ENCODE measurements around the gene USP30.
A peak's percentile ranks its signal among the peaks of the same experiment; 100 is the strongest.
"Not testable (repeated sequence)": the region's sequence is repeated elsewhere in the genome, so short reads cannot be mapped to it uniquely, and the experiment has no call there.

Gene USP30

DNA sequence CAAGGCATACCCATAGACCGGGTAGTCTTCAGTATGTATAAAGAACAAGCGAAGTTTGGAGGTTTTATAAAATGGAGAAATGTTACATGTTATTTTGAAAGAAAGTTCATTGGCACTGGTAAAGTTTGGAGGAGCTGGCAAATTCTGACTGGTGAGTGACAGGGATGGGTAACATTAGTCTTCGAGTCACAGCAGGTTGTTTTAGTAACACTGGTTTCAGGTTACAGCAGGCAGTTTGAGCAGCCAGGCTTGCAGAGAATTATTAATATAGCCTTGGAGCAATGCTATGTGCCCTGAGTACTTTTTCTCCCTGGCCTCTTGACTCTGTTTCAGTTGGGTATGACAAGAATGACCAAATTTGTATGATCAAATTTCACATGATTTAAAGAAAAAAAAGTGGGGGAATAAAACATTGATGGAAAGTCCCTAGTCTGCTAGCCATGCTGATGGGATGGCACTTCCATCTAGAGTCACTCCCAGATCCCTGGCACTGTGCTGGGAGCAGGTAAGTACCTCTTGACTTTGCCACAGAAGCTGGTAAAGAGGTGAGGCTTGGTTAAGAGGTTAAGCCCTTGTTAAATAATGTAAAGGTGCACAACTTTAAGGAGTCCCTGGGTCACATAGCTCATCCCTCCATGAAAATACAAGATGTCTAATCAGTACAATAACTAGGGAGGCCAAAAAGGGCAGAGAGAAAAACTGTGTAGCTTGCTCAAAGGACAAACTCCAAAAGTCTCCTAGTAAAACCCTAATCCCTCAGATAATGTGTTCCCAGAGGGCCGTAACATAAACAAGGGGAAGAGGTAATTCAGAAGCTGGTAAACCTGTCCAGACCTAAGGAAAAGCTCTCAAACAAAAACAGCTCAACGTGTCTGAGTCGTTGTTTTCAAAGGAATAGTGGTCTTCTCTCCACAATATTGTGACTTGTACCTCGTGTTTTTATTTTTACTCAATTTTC, 18.9 kb upstream of the USP30 start:
- TF ChIP-seq, protein P1, sequence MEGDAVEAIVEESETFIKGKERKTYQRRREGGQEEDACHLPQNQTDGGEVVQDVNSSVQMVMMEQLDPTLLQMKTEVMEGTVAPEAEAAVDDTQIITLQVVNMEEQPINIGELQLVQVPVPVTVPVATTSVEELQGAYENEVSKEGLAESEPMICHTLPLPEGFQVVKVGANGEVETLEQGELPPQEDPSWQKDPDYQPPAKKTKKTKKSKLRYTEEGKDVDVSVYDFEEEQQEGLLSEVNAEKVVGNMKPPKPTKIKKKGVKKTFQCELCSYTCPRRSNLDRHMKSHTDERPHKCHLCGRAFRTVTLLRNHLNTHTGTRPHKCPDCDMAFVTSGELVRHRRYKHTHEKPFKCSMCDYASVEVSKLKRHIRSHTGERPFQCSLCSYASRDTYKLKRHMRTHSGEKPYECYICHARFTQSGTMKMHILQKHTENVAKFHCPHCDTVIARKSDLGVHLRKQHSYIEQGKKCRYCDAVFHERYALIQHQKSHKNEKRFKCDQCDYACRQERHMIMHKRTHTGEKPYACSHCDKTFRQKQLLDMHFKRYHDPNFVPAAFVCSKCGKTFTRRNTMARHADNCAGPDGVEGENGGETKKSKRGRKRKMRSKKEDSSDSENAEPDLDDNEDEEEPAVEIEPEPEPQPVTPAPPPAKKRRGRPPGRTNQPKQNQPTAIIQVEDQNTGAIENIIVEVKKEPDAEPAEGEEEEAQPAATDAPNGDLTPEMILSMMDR (IDR thresholded peaks at IDR 0.05; ENCODE audit: control insufficient read depth, extremely low read depth, insufficient read depth) = no peak
- H3K4me3 ChIP-seq (ENCODE audit: low read depth, low read length) = no peak overlapping the region
- no peak for DNase-seq (ENCODE audit: low read depth)

DNA sequence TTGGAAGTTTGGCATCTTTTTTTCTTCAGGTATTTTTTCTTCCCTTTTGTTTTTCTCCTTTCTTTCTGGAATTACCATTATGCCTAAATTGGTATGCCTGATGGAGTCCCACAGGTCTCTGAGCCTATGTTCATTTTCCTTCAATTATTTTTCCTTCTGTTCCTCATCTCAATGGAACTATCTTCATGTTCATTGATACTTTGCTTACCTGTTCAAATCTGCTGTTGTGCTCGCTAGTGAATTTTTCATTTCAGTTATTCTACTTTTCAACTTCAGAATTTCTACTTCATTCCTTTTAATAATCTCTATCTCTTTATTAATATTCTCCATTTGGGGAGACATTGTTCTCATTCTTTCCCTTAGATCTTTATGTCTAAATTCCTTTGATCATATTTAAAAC, 15.4 kb upstream of the USP30 start:
- no peak overlapping the region for H3K4me3 ChIP-seq (ENCODE audit: low read depth, low read length)
- TF ChIP-seq, protein P1 (IDR thresholded peaks at IDR 0.05; ENCODE audit: control insufficient read depth, extremely low read depth, insufficient read depth) = no peak
- DNase-seq (ENCODE audit: low read depth) = no peak

GRCh38 chr12:109044241-109044640, 8.1 kb upstream of the USP30 start:
- DNase-seq (ENCODE audit: low read depth) = no peak
- H3K4me3 ChIP-seq (ENCODE audit: low read depth, low read length) = no peak overlapping the region
- TF ChIP-seq, protein P1 (IDR thresholded peaks at IDR 0.05; ENCODE audit: control insufficient read depth, extremely low read depth, insufficient read depth) = no peak

- TF ChIP-seq, protein P1 (IDR thresholded peaks at IDR 0.05; ENCODE audit: control insufficient read depth, extremely low read depth, insufficient read depth) = no peak
- DNase-seq (ENCODE audit: low read depth) = no peak
- H3K4me3 ChIP-seq (ENCODE audit: low read depth, low read length) = no peak overlapping the region
Observed at GRCh38 chr12:109047081-109047805, 5.1 kb upstream of the USP30 start.

GRCh38 chr12:109048706-109049105, 3.7 kb upstream of the USP30 start:
- DNase-seq (ENCODE audit: low read depth) = not testable (repeated sequence)

GRCh38 chr12:109049794-109050193, 2.6 kb upstream of the USP30 start:
- not testable (repeated sequence) for H3K4me3 ChIP-seq (ENCODE audit: low read depth, low read length); DNase-seq (ENCODE audit: low read depth)

More at GRCh38 chr12:109048706-109049105, 3.7 kb upstream of the USP30 start:
- H3K4me3 ChIP-seq (ENCODE audit: low read depth, low read length) = not testable (repeated sequence)

- TF ChIP-seq, protein P1 (IDR thresholded peaks at IDR 0.05; ENCODE audit: control insufficient read depth, extremely low read depth, insufficient read depth) = no peak
- DNase-seq (ENCODE audit: low read depth) = no peak
- H3K4me3 ChIP-seq (ENCODE audit: low read depth, low read length) = peak overlapping the region; percentile 89
Observed at GRCh38 chr12:109052097-109052413, 321 bp upstream of the USP30 start.

All from LNCaP clone FGC (cell line).